Hematopoietic multipotent progenitor cell treated with erythropoietin and hydrocortisone succinate and interleukin-3 and kit ligand, for 8 days (in vitro differentiated cells): Measurements from ENCODE around the gene MLXIP.
"Not testable (repeated sequence)": the region's sequence is repeated elsewhere in the genome, so short reads cannot be mapped to it uniquely, and the experiment has no call there.

ENCODE experiments used
- DNase-seq: peaks from one replicate; pipeline ENCODE4 v3.0.0-alpha.2; 2015

MLXIP gene

DNA sequence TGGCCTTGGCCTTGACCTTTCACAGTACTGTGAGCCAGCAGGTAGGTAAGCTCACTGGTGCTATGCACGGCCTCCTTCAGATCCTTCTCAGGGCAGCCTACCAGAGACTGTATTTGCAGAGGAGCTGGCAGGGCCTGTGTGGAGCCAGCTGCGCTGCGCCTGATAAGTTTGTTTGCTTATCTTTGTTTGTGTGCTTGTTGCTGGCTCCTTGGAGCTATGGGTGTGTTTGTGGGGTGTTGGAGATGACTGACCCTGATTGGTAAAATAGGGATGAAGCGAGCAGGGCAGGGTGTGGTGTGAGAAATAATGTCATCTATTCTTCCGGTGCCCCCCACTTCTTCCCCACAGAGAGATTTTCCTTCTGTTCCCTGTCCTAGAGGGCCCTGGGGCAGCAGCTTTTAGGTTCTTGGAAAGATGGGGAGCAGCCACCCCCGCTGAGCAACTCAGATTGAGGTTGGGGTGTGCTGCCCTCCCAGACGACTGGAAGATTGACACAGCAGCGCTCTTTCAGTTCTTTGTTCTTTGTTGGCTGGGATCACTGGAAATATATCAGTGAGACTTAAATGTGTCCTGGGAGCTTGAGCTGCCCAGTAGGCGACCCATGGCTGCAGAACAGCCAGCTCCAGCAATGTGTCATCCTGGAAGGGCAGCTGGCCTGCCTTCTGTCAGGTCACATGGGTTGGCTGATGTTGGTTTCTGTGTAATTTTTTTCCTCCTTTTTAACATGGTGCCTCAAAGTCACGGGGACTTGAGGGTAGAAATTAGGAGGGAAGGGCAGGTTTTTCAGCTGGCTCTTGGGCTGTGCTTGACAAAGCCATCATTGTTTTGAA is 19.6 kb downstream of the MLXIP start:
- peak; percentile 98 for DNase-seq

DNA sequence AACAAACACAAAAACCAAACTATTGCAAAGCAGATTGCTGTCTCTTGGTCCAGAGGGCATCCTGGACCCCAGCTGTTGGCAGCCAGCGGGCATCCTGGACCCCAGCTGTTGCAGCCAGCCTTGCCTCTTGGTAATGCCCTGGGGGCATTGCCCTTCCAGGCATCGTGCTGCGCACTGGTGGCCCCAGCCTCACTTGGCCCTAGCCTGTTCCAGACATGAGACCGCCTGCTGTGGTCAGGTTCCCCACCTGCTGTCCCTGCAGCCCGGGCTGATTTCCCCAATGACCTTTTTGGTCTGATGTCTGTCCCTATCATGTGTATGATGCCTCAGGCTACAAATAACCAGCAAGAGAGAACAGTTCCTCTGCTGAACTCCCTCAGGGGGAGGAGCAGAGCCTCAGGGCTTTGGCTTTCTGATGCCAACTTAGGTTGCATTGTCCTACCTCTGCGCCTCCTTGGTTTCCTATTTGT is 20.8 kb downstream of the MLXIP start:
- DNase-seq: no peak

DNA sequence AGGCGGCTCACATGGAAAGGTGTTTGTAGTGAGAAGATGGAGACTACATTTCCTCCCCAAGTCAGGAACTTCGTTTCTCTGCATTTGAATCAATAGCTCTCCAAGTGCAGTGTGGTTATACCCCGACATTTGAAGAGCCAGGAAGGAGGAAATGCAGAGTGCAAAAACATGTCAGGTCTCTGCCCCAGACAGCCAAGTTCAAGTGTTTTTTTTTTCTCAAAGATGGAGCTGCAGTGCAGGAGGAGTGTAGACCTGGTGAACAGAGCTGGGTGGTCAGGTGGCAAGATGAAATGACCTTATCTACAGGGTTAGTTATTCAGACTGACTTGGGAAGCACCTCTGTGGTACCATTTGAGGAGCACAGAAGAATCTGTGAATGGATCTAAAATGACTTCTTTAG is 21.3 kb downstream of the MLXIP start:
- no peak for DNase-seq

DNA sequence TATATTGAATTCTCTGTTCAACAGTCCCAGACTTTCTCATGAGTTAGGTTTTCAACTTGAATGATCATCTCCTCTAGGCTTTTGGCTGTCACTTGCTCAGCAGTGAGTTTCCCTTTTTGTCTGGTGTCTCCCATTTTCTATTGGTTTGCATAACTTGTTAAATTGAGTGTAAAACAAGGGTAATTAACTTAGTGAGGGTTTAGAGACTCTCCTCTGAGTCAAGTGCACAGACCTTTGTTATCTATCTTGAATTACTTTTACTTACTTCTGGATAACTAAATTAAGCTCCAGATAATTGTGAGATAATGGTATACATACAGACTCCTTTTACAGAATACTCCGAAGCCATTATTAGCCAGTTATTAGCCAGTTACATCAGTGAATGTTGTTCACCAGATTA is 22.0 kb downstream of the MLXIP start:
- no peak for DNase-seq

DNA sequence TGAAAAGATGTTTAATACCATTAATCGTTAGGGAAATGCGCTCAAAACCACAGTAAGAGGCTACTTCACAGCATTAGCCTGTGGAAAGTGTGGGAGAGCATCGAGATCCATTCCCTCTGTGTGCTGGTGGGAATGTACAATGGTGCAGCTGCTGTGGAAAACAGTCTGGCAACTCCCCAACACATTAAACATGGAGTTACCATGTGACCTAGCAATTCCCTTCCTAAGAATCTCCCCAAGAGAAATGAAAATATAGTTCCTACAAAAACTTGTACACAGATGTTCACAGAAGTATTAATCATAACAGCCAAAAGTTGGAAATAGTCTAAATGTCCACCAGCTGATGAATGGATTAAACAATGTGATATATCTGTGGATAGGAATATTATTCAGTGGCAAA is 23.8 kb downstream of the MLXIP start:
- no peak for DNase-seq

DNA sequence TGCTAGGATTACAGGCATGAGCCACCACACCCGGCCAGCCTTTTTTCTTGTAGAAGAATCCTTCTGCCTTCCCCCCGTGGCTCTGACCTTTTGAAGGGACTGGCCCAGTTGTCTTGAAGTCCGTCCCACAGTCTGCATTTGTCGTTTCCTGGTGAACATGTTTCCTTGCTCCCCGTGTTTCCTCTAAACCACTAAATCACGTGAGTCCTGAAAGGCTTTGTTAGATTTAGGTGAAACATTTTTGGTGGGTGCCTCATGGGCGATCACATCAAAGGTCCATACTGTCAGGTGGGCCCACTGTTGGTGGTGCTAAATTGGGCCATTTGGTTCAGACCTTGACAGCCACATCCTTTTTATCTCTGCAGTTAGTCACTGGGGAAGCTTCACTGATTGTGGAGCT is 26.3 kb downstream of the MLXIP start:
- DNase-seq: no peak

DNA sequence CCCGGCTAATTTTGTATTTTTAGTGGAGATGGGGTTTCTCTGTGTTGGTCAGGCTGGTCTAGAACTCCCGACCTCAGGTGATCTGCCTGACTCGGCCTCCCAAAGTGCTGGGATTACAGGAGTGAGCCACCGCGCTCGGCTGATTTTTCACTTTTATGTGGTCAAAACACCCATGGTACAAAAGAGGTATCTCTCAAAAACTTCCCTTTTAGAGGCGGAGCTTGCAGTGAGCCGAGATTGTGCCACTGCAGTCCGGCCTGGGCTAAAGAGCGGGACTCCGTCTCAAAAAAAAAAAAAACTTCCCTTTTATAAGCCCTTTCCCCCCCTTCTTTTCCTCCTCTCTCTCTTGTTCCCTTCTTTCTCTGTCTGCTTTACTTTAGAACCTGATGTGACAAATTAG is 26.9 kb downstream of the MLXIP start:
- not testable (repeated sequence) for DNase-seq

DNA sequence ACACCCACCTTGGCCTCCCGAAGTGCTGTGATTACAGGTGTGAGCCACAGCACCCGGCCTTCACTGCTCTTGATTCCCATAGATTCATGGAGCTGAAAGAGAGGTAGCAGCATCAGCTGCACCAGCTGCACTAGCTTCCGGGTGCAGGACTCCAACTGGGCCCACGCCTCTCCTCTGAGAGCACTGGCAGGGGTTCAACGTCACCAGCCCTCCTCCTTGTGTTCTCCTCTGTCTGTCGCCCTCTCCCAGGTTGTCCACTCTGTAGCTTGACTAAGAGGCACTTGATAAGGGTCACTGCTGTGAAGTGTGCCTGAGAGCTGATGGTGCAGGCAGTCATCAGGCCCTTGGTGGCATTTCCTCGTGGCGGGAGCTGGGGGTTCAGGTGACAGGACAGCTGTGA is 28.3 kb downstream of the MLXIP start:
- no peak for DNase-seq

DNA sequence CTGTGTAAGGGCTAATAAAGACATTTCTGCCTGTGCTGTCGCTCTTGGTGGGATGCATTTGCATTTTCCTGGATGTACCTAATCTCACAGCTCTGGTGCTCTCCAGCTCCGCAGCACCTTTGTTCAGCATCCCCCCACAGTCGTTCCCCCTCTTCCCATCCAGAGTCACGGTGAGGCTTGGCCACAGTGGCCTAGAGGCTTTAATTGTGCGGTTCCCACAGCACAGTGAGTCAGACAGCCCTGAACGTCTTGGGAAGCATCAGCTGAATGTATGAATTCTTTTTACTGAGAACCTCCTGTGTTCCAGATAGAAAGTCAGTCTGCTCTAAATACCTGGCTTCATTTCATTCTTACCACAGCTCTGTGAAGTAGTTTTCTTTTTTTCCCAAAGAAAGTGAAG is 28.7 kb downstream of the MLXIP start:
- DNase-seq: no peak

DNA sequence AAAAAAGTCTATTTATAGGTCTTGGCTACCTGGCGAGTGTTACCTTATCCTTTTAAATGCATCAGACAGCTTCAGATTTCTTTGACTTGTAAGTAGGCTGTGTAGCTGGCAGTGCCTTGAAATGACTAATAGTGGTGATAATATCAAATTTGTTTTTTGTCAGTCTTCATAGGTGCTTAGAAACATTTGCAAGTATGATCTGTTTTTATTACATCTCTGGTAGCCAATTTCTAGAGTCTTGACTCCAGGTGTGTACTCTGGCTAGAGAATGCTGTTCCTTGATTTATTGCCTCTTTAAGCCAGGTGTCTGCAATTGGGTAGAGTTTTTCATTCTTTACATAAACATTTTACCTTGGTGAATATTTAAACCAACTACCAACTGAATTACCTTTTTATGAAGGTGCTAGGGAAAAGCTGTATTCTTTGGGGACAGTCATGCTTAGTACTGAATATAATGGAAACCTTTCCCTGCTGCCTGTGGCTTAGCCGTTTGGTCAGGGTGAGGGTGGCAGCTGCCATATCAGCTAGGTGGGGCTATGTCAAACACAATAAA is 32.6 kb downstream of the MLXIP start:
- DNase-seq: no peak

DNA sequence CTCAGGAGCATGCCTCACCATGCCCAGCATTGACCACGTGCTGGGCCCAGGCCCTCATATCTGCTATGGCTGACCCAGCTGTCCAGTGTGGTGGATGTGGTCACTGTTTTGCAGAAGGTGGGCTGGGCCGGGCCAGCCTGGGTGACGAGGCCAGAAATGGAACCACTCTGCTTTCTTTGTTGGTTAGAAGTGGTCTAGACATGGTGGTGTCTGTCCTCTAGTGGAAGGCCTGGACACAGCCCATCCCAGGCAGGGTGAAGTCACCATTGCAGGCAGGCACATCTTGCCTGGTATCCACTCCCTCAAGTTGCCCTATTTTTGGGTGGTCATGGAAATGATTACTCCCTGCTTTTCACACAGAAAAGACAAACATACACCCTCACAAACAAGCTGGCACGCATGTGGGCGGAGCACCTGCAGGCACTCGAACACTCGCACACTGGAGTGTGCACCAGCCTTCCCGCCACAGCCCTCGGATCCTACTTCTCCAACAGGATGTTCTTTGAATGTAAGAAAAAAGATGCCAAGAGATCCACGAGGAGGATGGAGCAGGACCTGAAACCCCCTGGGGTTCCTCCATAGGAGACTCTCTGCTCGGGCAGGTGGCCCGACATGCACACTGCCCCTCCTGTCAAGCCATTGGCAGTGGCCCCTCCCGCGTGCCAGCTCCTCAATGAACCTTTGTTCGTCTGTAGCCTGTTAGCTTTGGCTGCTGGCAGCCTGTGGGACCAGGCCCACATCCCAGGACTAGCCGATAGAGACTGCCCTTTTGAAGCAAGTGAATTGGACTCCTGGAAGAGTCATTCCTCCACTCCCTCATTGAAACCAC is 38.4 kb downstream of the MLXIP start:
- peak; percentile 35 for DNase-seq

DNA sequence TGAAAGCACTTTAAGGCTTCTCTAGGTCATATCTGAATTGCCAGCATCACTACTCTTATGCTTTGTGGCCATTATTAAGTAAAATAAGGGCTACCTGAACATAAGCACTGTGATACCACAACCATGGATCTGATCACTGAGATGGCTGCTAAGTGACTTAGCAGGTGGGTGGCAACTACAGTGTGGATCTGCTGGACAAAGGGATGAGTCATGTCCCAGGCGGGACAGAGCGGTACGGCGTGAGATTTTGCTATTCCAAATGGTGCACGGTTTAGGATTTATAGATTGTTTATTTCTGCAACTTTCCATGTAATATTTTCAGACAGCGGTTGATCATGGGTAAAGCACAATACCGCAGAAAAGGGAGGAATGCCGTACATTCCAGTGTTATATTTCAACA is 39.4 kb downstream of the MLXIP start:
- no peak for DNase-seq

DNA sequence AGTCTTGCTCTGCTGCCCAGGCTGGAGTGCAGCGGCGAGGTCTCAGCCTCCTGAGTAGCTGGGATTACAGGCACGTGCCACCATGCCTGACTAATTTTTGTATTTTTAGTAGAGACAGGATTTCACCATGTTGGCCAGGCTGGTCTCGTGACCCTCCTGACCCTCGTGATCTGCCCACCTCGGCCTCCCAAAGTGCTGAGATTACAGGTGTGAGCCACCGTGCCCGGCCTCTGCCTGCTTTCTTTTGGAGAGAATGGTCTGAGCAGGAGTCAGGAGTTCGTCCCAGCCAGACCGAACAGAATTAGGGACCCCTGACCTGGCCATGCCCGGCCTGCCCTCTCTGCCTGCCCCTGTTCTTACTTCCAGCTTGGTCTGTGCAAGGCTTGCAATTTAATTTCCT is 42.8 kb downstream of the MLXIP start:
- not testable (repeated sequence) for DNase-seq

DNA sequence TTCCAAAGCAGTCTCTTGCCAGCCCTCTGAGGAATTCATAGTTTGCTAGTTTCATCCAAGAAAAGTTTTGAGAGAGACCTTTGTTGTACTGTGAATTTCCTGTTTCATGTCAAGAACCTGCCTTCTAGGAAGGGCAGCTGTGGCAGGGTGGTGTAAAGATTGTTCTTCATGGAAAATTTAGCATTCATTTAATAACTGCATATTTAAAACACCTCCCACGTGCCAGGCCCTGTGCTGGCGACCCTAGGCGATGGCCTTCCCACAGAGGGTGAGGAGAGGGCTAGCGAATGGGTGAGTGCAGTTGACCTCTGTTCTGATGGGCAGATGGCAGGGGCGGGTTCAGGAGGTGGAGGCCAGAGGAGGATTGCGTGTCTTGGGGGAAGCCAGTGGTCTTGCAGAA is 43.2 kb downstream of the MLXIP start:
- no peak for DNase-seq

DNA sequence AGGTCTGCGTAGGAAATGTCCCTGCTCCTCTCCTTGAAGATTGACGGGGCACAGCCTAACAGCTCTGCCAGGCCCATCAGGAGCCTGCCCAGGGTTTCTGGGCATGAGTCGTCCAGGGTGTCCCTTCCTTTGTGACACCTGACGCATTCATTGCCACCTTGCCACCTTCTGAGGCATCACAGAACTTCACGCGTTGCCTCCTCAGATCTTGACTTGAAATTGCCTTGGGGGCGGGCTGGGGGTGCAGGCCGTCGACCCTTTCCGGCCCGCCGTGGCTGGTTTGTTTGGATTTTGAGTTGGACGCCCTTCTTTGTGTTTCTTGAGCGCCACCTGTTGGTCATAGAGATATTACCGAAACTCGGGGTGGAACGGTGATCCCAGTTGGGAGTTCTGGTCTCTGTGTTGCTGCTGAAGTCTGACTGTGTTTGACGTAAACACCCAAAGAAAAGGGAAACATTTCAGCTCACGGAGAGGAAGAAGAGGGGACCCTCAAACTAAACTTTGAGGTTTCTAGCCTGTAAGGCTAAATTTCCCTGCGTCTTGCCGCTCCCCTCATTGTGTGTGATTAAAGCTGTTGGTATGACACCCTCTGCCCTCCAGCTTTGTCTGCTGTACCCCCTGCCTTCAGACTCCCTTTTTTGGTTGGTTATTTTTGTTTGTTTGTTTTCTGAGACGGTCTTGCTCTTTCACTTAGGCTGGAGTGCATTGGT is 44.6 kb downstream of the MLXIP start:
- peak; percentile 82 for DNase-seq

DNA sequence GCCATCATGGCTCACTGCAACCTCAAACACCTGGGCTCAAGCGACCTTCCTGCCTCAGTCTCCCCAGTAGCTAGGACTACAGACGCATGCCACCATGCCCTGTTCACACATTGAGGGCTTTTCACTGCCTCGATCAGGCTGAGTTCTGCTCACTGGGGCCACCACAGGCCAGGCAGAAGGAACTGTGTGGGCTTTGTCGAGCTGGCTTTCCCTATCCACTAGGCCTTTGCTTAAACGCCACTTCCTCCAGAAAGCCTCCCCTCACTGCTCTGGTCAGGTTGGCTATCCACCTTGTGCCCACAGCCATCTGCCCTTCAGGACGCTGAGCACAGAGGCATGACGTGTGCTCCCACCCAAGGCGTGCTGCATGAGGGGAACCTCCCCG is 45.2 kb downstream of the MLXIP start:
- no peak for DNase-seq

DNA sequence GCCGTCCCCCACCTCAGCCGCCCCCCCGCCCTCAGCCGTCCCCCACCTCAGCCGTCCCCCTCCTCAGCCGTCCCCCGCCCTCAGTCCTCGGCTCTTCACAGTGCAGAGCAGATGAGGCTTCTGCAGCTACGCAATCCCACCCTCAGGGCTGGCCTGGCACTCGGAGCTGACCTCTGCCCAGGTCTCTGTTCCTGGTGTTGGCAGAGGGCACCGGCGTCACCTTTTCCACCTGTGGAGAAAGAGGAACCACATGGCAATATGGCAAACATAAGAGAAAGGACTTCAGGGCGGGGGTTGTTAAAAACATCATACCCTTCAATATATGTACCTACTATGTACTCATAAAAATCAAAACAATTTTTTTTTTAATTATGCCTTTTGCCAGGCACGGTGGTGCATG is 45.8 kb downstream of the MLXIP start:
- DNase-seq: no peak

DNA sequence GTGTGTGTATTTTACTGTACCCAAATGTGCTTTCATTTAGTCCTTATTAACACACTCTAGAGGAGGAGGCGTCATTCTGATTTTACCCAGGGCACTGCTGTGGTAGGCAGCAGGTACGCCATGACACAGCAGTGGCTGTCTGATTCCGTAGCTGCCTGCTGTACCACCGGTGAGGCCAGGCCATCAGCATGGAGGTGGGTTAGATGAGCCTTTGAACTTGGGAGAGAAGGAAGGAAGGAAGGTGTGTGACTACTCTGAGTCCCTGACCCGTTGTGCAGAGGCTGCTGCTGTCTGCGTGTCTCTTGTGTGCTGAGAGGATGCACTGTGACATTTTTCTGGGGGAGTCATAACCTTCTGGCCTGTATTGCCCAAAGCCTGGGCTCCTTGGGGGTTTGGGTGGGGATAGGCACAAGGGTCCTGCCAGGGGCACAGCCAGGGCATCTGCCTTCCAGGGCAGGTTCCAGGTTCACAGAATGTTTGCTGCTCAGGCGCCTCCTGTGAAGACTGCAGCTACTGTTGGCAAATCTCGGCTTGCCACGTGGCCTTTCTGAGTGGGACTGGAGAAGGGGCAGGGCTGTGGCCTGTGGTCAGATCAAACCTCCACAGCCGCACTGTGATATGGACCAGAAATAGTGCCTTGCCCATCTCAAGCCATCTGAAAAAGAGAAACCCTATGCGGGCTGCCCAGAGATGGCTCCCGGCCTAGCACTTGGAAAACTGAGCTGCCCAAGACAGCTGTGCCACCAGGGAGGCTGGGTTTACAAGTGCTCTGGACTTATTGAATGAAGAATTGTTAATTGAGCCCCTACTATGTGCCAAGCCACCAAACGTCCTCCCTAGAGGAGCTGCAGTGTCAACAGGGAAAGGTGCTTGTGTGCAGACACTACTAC is 47.1 kb downstream of the MLXIP start:
- DNase-seq: peak; percentile 52

DNA sequence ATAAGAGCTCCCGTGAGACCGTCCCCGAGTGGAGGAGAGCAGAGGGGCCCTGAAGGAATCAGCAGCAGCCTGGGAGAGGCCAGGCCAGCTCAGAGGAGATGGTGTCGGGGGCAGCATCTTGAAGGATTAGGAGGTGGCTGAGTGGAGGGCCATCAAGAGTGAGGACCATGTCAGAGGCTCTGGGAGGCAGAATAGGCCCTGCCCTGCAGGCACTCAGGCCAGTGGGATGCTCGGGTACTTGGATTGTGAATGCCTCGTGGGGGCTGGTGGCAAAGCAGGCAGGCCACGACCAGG is 47.7 kb downstream of the MLXIP start:
- no peak for DNase-seq

DNA sequence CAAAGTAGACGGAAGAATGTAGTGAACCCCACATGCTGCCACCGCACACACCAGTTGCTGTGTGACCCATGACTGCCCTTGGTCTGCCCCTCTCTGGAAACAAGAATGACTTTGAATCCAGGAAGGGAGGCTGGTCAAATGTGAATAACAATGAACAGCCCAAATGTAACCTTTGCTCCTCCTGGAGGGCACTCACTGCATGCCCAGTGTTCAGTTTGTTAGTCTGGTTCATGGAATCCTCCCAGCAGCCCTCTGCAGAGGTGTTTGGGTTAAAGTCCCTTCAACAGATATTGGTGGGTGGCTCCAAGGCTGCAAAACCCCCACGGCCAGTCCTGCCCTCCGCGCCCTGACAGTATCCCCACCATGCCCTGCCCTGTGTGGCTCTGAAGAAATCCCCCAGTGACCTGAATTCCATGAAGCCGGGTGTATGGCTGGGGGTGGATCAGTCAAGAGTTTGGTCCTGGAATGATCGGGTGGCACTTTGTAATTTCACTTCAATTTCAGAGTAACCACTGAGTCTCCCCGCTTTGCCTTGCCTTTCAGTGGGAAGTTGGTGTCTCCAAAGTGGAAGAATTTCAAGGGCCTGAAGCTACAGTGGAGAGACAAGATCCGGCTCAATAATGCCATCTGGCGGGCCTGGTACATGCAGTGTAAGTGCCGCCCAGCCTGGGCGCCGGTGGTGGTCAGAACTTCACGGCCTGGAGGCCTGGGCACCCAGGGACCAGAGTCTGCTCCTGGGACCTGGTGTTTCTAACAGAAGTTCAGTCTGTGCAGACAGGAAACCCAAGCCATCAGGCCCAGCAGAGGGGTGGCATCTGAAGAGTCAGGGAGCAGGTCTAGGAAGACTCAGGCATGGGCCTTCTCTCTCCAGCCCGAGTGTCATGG is 48.4 kb downstream of the MLXIP start:
- no peak for DNase-seq

DNA sequence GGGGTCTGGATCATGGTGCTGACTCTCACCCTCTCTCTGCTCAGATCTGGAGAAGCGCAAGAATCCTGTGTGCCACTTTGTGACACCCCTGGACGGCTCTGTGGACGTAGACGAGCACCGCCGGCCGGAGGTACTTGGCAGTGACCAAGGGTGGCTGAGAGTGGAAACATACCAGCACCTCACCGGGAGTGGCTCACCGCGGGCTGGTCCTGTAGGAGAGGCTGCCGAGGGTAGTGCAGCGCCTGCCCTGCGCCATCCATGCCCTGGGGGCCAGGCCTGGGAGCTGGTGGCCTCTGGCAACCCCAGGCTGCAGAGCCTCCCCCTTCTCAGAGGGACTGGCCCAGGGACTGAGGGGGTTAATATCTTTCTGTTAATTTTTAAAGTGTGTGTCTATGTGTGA is 49.3 kb downstream of the MLXIP start:
- DNase-seq: no peak
